Body of pancreas (tissue), 4 donors: ENCODE data around the gene GAD1. TPM values are rescaled to one million over a fixed set of nuclear protein-coding genes. Genes with fewer than 3 reads are reported as not detected.

Experiments
- ATAC-seq: fragments of 150-250 bp; one replicate; pipeline ENCODE4 v1.9.1; 2016
- DNase-seq, 4 donors: peaks; one replicate each; pipeline ENCODE4 v3.0.0-alpha.2; 2019
- H3K27ac ChIP-seq, 4 donors: fragments of 200-600 bp; sonication (generic); 1 replicate in 3 of 4; 2 replicates in 1 of 4; pipeline versions ENCODE4 v1.5.1 to v1.6.1; 2016 to 2019; ENCODE audit warnings: mild to moderate bottlenecking in 1 of 4, mixed read lengths in 1 of 4, moderate library complexity in 1 of 4
- H3K27me3 ChIP-seq, 2 donors: fragments of 200-600 bp; sonication (generic); one replicate each; pipeline ENCODE4 v1.6.0; 2016; ENCODE audit warnings: mild to moderate bottlenecking in 1 of 2
- H3K36me3 ChIP-seq, 2 donors: fragments of 200-600 bp; sonication (generic); replicated peaks in 1 of 2; 2 replicates each; pipeline ENCODE4 v1.5.1; 2016; ENCODE audit warnings: low read depth in 2 of 2; ENCODE audit not compliant: insufficient read depth in 1 of 2
- H3K4me1 ChIP-seq: fragments of 200-600 bp; sonication (generic); one replicate; pipeline ENCODE4 v1.6.0; 2016
- H3K4me3 ChIP-seq, 2 donors: fragments of 200-600 bp; sonication (generic); 1 replicate in 1 of 2; 2 replicates in 1 of 2; pipeline ENCODE4 v1.5.1; 2016 to 2019
- H3K9me3 ChIP-seq, 3 donors: fragments of 200-600 bp; sonication (generic); 1 replicate in 2 of 3; 2 replicates in 1 of 3; pipeline ENCODE4 v1.5.1; 2016
- POLR2A ChIP-seq, 3 donors: fragments of 450-650 bp; IDR thresholded peaks; one replicate each; pipeline ENCODE4 v1.6.1; 2016; ENCODE audit warnings: antibody characterized with exemption in 3 of 3, mild to moderate bottlenecking in 2 of 3
- whole genome bisulfite sequencing, 2 donors: methylation state at CpG; one replicate each; pipeline ENCODE4 v1.1.5; 2017; 5-methylcytosine and 5-hydroxymethylcytosine counted together
- intact Hi-C: fragments of 100-400 bp; cut with DNase I; formaldehyde crosslinking; loops from one replicate; pipeline ENCODE4 v1.15.1; 2023
- total RNA-seq, 2 donors: library from RNA; depleted of rRNA; stranded (reverse); fragments of >200 nt; gene quantifications; one replicate each; pipeline ENCODE4 v1.1.0, GENCODE V29; 2016
- TF ChIP-seq, protein P1 (sequence below), 7 experiments: fragments of 450-650 bp in 4 of 7; fragments of 200-600 bp in 3 of 7; sonication (generic) in 3 of 7; IDR thresholded peaks; one replicate each; pipeline ENCODE4 v1.5.1; 2016 to 2019; ENCODE audit warnings: antibody characterized with exemption in 7 of 7

The GAD1 gene
- total RNA-seq, 2 donors from 2014 or later = not detected

DNA sequence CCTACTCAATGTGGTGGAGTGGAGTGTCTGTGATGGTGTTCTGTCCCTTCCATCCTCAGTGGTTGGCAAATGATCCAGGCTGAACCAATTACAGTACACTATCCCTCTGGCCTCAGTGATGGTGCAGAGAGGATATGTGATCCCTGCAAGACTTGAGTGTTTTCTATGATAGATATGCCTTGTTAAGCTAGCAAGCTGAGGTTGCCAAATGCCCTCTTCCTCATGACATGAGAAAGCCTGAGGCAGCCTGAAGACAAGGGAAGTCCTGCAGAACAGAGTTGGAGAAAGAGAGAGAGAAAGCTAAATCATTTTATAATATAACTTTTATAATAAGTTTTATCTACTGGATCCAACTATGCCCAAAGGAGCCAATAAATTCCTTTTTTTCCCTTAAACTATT is 70.8 kb downstream of the GAD1 start:
- Histone ChIP-seq H3K9me3 (no peaks in the 10 kb centered on the region), H3K27ac (no peak overlapping the region), H3K4me1 (no peaks in the 10 kb centered on the region), H3K27me3 (no peaks in the 10 kb centered on the region), H3K36me3 (no peaks in the 10 kb centered on the region), H3K4me3 (no peak overlapping the region)
- intact Hi-C loops = no loop called here
- TF ChIP-seq, protein P1, sequence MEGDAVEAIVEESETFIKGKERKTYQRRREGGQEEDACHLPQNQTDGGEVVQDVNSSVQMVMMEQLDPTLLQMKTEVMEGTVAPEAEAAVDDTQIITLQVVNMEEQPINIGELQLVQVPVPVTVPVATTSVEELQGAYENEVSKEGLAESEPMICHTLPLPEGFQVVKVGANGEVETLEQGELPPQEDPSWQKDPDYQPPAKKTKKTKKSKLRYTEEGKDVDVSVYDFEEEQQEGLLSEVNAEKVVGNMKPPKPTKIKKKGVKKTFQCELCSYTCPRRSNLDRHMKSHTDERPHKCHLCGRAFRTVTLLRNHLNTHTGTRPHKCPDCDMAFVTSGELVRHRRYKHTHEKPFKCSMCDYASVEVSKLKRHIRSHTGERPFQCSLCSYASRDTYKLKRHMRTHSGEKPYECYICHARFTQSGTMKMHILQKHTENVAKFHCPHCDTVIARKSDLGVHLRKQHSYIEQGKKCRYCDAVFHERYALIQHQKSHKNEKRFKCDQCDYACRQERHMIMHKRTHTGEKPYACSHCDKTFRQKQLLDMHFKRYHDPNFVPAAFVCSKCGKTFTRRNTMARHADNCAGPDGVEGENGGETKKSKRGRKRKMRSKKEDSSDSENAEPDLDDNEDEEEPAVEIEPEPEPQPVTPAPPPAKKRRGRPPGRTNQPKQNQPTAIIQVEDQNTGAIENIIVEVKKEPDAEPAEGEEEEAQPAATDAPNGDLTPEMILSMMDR (IDR thresholded peaks at IDR 0.05) = no peak
- no peak for TF ChIP-seq POLR2A (IDR thresholded peaks at IDR 0.05)
- DNase-seq = no peak
- no peak for ATAC-seq

DNA sequence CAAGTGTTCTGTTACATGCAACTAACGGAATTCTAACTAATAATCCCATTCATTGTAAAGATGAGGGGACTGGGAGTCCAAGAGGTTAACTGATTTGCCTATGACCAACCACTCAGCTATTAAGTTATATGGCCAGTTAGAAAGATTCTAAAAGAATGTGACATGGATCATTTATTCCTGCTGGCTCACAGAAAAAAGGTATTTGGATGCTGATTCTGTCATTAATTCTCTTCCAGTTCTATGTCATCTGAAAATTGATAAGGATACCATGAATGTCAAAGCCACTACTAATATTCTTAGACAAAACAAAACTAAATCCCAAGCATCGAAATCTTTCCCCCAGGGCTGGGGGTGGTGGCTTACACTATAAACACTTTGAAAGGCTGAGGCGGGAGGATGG is 71.2 kb downstream of the GAD1 start:
- Histone ChIP-seq H3K4me3 (no peak overlapping the region), H3K27ac (no peak overlapping the region), H3K4me1 (no peaks in the 10 kb centered on the region), H3K9me3 (no peaks in the 10 kb centered on the region), H3K36me3 (no peaks in the 10 kb centered on the region), H3K27me3 (no peaks in the 10 kb centered on the region)
- DNase-seq (no peak), ATAC-seq (no peak)
- WGBS, 2 donors = 88 to 93% methylated on average over 3 of the region's 3 CpGs
- TF ChIP-seq, protein P1 (IDR thresholded peaks at IDR 0.05) = no peak
- TF ChIP-seq POLR2A (IDR thresholded peaks at IDR 0.05) = no peak
- intact Hi-C loops = no loop called here

DNA sequence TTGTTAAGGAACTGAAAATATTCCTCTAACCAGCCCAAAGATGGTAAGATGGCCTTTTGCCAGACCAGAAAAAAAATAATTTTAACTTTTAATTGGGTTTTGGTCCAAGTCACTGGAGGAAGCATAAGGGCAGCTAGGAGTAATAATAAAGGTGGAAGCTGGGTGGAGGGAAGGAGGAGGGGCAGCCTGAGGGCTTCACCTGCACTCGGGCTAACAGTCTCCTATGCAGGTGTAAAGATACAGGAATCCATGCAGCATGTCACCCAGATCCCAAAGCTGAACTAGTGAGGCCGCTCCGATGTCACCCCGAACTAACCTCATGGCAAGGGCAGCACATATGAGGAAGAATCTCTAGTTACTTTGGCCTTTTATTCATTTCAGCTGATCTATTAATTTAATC is 75.2 kb downstream of the GAD1 start:
- Histone ChIP-seq H3K27me3 (no peaks in the 10 kb centered on the region), H3K4me1 (no peaks in the 10 kb centered on the region), H3K4me3 (no peak overlapping the region), H3K27ac (no peak overlapping the region), H3K9me3 (no peaks in the 10 kb centered on the region), H3K36me3 (no peaks in the 10 kb centered on the region)
- ATAC-seq (no peak), DNase-seq (no peak)
- 88 to 94% methylated on average over 4 of the region's 4 CpGs for WGBS, 2 donors
- TF ChIP-seq, protein P1 (IDR thresholded peaks at IDR 0.05) = no peak
- TF ChIP-seq POLR2A (IDR thresholded peaks at IDR 0.05) = no peak
- intact Hi-C loops = no loop called here

DNA sequence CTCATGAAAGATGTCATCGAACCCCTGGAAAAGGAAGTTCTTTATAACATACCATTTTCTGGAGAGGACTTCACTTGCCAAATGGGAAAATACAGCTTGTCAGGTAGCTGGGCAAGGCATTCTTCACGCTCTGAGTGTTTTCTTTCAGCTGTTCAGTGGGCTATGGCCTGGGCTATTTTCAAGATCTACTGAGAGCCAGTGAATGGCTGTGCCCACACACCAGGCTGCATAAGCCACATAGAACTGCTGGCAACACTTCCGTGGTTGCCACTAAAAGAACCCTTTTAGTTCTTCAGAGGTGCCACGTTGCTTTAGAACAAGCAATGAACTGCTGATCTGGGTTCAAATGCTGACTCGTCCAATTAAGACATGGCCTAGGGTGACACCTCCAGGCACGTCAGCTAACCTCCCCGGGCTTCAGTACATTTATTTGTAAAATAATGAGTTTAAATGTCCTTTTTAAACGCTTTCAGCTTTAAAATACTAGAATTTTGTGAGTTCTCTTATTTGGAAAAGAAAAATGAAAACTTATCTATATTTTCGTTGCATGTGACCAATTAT is 75.8 kb downstream of the GAD1 start:
- Histone ChIP-seq H3K9me3 (no peaks in the 10 kb centered on the region), H3K27me3 (no peaks in the 10 kb centered on the region), H3K4me1 (no peaks in the 10 kb centered on the region), H3K4me3 (no peak overlapping the region), H3K36me3 (no peaks in the 10 kb centered on the region), H3K27ac (no peak overlapping the region)
- no peak for ATAC-seq
- WGBS, 2 donors = 75 to 86% methylated on average over 9 of the region's 9 CpGs
- DNase-seq = no peak
- no peak for TF ChIP-seq POLR2A (IDR thresholded peaks at IDR 0.05)
- TF ChIP-seq, protein P1 (IDR thresholded peaks at IDR 0.05) = no peak
- intact Hi-C loops = no loop called here

DNA sequence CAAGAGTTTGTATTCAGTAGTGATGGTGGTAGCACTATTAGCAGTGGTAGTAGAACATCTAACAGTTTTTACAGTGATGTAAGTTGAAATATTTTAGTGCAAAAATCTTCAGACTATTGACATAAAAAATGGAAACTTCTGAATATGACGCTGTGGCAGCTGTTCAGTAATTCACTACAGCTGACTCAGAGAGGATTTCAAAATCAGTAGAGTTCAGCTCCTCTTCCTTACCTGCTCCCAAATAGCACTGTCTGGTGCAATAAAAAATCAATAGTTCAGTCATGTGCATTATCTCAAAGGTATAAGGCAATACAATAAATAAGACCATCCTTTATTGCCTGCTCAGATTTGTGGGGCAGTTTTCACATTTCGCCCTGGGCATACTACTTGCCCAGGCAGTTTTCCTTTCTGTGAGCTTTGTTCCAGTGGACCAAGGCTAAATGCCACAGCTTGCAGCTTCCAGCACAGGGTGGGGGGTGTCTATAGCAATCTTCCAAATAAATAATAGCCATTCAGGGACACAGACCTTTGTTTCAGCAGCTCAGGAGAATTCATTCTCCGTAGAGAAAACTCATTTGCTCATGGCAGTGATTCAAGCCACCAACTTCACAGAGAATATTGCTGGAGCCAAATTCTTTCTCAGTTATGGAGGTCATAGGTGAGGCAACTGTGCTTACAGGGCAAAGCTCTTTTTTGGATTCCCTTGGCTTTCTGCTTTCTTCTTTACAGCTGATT is 78.5 kb downstream of the GAD1 start:
- intact Hi-C loops = no loop called here
- Histone ChIP-seq H3K27me3 (no peaks in the 10 kb centered on the region), H3K36me3 (no peaks in the 10 kb centered on the region), H3K4me3 (no peak overlapping the region), H3K4me1 (no peaks in the 10 kb centered on the region), H3K27ac (no peak overlapping the region), H3K9me3 (no peaks in the 10 kb centered on the region)
- DNase-seq (no peak), ATAC-seq (no peak)
- TF ChIP-seq POLR2A (IDR thresholded peaks at IDR 0.05) = no peak
- TF ChIP-seq, protein P1 (IDR thresholded peaks at IDR 0.05) = no peak
- WGBS, 2 donors = 52 to 55% methylated on average over 3 of the region's 3 CpGs
